Left hindlimb (tissue), 1 donor: Measurements from ENCODE around the gene KCNQ2.
"Not testable (repeated sequence)": the region's sequence is repeated elsewhere in the genome, so short reads cannot be mapped to it uniquely, and the experiment has no call there.

Experiments
- DNase-seq: peaks from one replicate; pipeline ENCODE4 v3.0.0-alpha.2; 2018

Gene KCNQ2

GRCh38 chr20:63380346-63380870, 92.0 kb downstream of the KCNQ2 start:
- no peak for DNase-seq

GRCh38 chr20:63379872-63380271, 92.6 kb downstream of the KCNQ2 start:
- DNase-seq = not testable (repeated sequence)

- DNase-seq = no peak
Observed at GRCh38 chr20:63379296-63379695, 93.2 kb downstream of the KCNQ2 start.

- no peak for DNase-seq
Observed at GRCh38 chr20:63378626-63379025, 93.8 kb downstream of the KCNQ2 start.

- no peak for DNase-seq
Observed at GRCh38 chr20:63377951-63378381, 94.5 kb downstream of the KCNQ2 start.

GRCh38 chr20:63377256-63377941, 95.1 kb downstream of the KCNQ2 start:
- no peak for DNase-seq

- no peak for DNase-seq
Observed at GRCh38 chr20:63376283-63377250, 95.9 kb downstream of the KCNQ2 start.

GRCh38 chr20:63375438-63375837, 97.0 kb downstream of the KCNQ2 start:
- DNase-seq = no peak

- no peak for DNase-seq
Observed at GRCh38 chr20:63374504-63374903, 98.0 kb downstream of the KCNQ2 start.

- DNase-seq = no peak
Observed at GRCh38 chr20:63373996-63374395, 98.5 kb downstream of the KCNQ2 start.

GRCh38 chr20:63372971-63373885, 99.2 kb downstream of the KCNQ2 start:
- no peak for DNase-seq

- no peak for DNase-seq
Observed at GRCh38 chr20:63371291-63371865, 101.1 kb downstream of the KCNQ2 start.

- DNase-seq = no peak
Observed at GRCh38 chr20:63370618-63371187, 101.8 kb downstream of the KCNQ2 start.

- no peak for DNase-seq
Observed at GRCh38 chr20:63369724-63370617, 102.5 kb downstream of the KCNQ2 start.

- DNase-seq = no peak
Observed at GRCh38 chr20:63369024-63369530, 103.4 kb downstream of the KCNQ2 start.

- no peak for DNase-seq
Observed at GRCh38 chr20:63368151-63368550, 104.3 kb downstream of the KCNQ2 start.

GRCh38 chr20:63367446-63368055, 104.9 kb downstream of the KCNQ2 start:
- no peak for DNase-seq

- no peak for DNase-seq
Observed at GRCh38 chr20:63366390-63367365, 105.8 kb downstream of the KCNQ2 start.
